IPS-20b (cell line): ENCODE results near the gene BDH1.

Experiments used
- H3K27ac ChIP-seq: one replicate; pipeline ENCODE4 v1.5.1; 2013; ENCODE audit warnings: low read length
- H3K27me3 ChIP-seq: 2 replicates; pipeline ENCODE4 v1.6.1; 2013; ENCODE audit warnings: mild to moderate bottlenecking, low read length, inconsistent platforms; ENCODE audit not compliant: insufficient read depth
- H3K36me3 ChIP-seq: 2 replicates; pipeline ENCODE4 v1.6.1; 2013; ENCODE audit warnings: low read depth, mild to moderate bottlenecking, inconsistent platforms, low read length, moderate library complexity; ENCODE audit not compliant: insufficient read depth
- H3K4me1 ChIP-seq: 2 replicates; pipeline ENCODE4 v1.6.1; 2013; ENCODE audit warnings: mild to moderate bottlenecking, control low read depth, inconsistent platforms, low read length, moderate library complexity; ENCODE audit not compliant: insufficient read depth
- H3K4me3 ChIP-seq: 2 replicates; pipeline ENCODE4 v1.5.1; 2013; ENCODE audit warnings: mild to moderate bottlenecking, low read length, inconsistent platforms
- H3K9ac ChIP-seq: 2 replicates; pipeline ENCODE4 v1.6.1; 2013; ENCODE audit warnings: low read depth, mild to moderate bottlenecking, inconsistent platforms, low read length, moderate library complexity
- H3K9me3 ChIP-seq: 2 replicates; pipeline ENCODE4 v1.6.1; 2013; ENCODE audit warnings: mild to moderate bottlenecking, low read depth, low read length, inconsistent platforms; ENCODE audit not compliant: insufficient read depth

The BDH1 gene

DNA sequence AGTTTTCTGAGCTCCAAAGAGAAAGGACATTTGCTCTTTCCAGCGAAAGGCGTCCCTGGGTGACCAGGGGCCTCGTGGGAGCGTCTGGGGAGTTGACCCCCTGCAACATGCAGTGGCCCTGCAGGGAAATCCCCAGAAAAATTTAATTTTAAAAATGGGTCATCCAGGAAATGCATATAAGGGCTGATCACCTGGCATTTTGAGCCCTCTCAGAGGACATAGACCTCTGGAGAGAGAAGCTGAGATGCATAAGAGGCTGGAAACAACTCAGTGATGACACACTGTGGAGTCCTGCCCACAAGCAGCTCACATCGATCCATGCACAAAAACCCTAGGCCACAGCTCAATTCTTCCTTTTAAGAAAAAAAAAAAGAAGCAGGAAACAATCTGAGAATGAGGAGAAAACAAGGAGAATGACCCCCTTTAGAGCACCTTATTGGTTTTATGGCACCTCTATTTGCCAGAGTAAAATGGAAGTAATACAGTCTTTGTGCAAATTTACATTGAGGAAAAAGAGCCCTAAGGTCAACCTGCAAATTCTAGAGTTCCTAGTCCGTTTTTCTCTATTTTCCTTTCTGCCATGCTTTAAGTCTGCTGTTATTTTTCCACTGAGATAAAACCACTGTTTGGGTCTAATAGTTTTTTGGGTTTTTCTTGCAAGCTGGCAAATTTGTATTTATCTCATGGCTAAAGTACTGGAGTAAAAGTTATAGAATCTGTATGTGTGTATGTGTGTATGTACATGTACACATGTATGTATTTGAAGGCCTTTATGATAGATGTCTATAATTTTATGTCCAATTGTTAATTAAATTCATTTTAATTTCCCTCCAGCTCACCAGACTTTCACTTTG lies 6.9 kb upstream of the BDH1 start:
- Histone ChIP-seq H3K4me3 (no peak overlapping the region), H3K9ac (no peak overlapping the region), H3K27ac (no peak overlapping the region), H3K36me3 (no peaks in the 10 kb centered on the region), H3K4me1 (peaks cover 5% of the 10 kb centered on the region; the same call in 1 of the 2 replicates), H3K9me3 (peaks cover 48% of the 10 kb centered on the region), H3K27me3 (peaks cover 12% of the 10 kb centered on the region)

DNA sequence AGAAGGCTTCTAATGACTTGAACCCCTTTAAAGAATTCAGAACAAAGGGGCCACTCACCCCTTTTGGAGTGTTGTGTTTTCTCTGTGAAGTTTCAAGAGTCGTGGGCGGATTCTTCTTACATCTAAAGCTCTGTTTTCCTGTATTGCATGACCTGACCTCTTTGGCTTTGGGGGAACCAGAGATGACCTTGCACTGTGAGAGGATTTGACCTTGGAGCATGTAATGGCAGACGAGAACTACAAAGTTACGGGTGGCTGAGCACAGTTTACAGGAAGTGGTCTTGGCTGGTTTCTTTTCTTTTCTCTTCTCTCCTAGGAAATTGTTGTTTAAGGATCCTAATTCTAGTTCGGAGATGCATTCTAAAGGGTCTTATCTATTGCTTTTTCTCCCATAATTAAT lies 6.2 kb upstream of the BDH1 start:
- H3K27me3 ChIP-seq, result peaks cover 19% of the 10 kb centered on the region
- no peak overlapping the region for H3K9ac ChIP-seq
- H3K4me1 ChIP-seq, result peaks cover 4% of the 10 kb centered on the region; the same call in 1 of the 2 replicates
- H3K9me3 ChIP-seq, result peaks cover 48% of the 10 kb centered on the region
- no peak overlapping the region for H3K27ac ChIP-seq
- no peaks in the 10 kb centered on the region for H3K36me3 ChIP-seq
- no peak overlapping the region for H3K4me3 ChIP-seq

DNA sequence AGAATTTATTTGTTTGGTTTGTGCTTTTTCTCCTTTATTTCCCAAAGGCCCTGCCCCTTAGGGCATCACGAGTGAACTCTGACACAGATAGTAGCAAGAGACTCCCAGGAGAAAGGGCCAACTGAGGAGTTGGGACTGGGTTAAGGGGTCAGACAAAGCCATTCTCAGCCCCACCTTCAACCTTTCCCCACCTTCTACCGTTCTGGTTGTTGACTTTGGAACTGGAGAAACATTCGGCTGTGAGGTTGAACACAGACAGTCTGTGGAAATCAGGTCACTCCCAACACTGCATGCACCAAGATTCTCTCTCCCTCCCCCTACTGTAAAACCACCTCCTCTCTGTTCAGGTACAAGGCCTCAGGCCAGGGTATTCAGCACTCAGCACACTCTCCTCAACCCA lies 3.9 kb upstream of the BDH1 start:
- Histone ChIP-seq H3K27ac (no peak overlapping the region), H3K4me1 (no peaks in the 10 kb centered on the region), H3K4me3 (no peak overlapping the region), H3K36me3 (no peaks in the 10 kb centered on the region), H3K9ac (no peak overlapping the region), H3K27me3 (peaks cover 30% of the 10 kb centered on the region), H3K9me3 (peaks cover 29% of the 10 kb centered on the region)

DNA sequence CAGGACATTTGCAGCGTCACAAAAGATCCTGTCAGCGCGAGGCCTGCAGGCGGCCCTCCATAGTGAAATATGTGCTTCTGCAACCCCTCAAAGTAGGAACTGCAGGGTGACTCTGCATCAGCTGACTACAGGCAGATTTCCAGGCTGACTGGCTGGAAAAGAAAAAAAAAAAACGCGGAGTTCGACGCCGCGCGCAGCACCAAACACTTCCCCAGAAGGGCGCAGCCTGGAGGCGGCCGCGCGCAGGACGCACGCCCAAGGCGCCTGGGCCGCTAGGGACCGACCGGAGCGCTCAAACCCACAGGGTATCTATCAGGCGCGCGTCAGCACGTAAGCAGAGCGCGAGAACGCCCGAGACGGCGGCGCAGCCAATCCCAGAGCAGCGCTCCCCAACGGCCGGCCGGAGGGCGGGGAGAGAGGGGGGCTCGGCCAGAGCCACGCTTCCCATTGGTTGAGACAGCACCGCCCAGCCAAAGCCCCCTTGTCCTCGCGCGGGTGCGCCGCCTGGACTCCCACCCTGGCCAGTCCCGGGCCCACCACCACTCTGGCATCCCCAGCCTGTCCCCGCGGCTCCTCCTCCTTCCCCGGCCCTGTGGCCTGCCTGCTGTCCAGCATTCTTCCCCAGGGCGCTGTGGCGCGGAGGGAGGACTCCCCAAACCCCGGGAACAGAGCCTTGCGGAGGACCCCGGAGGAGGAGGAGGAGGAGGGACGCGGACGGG lies 1.0 kb downstream of the BDH1 start:
- H3K9ac ChIP-seq, result peak overlapping the region; percentile 86

DNA sequence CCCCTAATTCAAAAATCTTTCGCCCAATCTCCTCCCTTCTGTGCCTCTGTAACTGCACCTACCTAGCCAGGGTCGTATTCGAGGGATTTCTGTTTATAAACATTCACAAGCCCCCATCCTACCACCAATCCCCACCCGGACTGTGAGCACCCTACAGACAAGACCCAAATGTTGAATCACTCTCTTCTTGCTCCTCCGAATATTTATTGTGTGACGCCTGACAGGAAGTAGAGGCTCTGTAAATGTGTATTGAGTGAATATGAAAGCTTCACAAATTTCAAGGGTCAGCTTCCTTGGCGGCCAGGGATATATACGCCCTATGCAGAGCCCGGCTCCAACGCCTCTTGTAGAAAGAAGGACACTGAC lies 1.6 kb downstream of the BDH1 start:
- peaks cover 18% of the 10 kb centered on the region for H3K4me1 ChIP-seq
- H3K4me3 ChIP-seq, result peak overlapping the region; percentile 62
- 0 out of 2 replicates have a peak, but pooled peaks cover 3% of the 10 kb centered on the region for H3K36me3 ChIP-seq
- peak overlapping the region; percentile 40; the same call in 1 of the 2 replicates for H3K9ac ChIP-seq
- no peak overlapping the region for H3K27ac ChIP-seq
- peaks cover 30% of the 10 kb centered on the region for H3K27me3 ChIP-seq
- H3K9me3 ChIP-seq, result no peaks in the 10 kb centered on the region

More for the DNA sequence above, 1.0 kb downstream of the BDH1 start:
- peaks cover 14% of the 10 kb centered on the region for H3K4me1 ChIP-seq
- peaks cover 30% of the 10 kb centered on the region for H3K27me3 ChIP-seq
- H3K36me3 ChIP-seq, result 0 out of 2 replicates have a peak, but pooled peaks cover 3% of the 10 kb centered on the region
- H3K9me3 ChIP-seq, result no peaks in the 10 kb centered on the region
- peak overlapping the region; percentile 83 for H3K4me3 ChIP-seq
- H3K27ac ChIP-seq, result peak overlapping the region; percentile 73

DNA sequence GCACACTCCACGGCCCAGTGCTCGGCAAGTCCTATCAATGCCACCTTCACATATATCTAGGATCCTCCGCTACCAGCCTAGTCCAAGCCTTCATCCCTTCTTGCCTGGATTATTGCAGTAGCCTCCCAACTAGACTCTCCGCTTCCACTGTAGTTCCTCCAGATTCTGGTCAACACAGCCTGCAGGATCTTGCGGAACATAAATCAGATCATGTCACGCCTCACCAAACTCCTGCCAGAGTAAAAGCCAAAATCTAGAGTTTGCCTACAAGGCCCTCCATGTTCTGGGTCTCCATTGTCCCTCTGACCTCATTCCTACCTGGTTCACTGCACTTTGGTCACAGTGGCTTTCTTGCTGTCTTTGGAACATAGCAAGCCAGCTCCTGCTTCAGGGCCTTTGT lies 3.6 kb downstream of the BDH1 start:
- no peak overlapping the region for H3K9ac ChIP-seq
- peaks cover 14% of the 10 kb centered on the region for H3K27me3 ChIP-seq
- H3K4me1 ChIP-seq, result peaks cover 22% of the 10 kb centered on the region
- H3K9me3 ChIP-seq, result no peaks in the 10 kb centered on the region
- H3K27ac ChIP-seq, result no peak overlapping the region
- 0 out of 2 replicates have a peak, but pooled peaks cover 3% of the 10 kb centered on the region for H3K36me3 ChIP-seq
- no peak overlapping the region for H3K4me3 ChIP-seq

DNA sequence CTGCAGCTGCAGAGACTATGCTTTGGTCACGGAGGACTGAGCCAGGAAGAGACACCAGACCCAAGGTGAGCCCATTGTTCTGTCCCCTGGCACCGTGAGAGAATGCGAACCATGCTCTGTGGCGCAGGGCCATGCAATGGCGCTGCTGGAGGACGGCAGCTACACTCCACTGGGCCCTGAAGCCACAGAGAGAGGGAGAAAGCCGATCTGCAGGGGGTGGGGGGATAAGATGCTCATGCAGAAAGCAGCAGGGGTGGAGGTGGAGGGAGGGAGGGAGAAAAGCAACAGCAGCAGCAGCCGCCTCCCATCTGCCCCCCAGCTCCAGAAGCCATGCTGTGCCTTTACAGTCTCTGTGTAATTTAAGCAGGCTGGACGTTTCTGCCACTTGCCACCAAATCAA lies 5.3 kb downstream of the BDH1 start:
- peak overlapping the region; percentile 1; the same call in 1 of the 2 replicates for H3K9ac ChIP-seq
- H3K27ac ChIP-seq, result no peak overlapping the region

DNA sequence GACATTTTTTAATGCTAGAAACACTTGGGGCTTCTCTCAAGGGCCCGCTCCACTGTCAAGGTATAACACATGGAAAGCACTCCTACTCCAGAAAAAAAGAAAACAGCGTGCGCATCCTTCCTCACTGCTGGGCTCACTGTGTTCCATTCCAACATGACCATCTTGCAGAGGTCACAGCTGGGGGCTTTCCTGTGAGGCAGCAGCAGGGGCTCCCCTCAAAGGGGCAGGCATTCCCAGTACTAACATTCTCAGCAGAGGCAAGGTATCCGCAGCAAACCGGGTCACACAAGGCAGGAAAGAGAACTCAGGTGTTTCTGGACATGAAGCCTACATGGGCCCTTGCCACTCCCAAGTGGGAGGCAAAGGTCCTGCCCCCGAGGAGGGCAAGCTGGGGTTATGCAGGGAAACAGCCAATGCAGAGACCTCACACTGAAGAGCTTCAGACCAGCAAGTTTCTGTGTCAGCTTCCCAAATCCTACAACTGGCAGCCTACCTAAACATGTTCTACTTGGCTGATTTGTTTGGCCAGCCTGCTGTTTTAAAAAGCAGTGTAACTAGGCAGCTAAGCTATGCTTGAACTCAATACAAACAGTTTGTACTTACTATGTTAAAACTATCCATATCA lies 6.4 kb downstream of the BDH1 start:
- Histone ChIP-seq H3K27me3 (no peaks in the 10 kb centered on the region), H3K4me1 (peaks cover 22% of the 10 kb centered on the region), H3K9ac (no peak overlapping the region), H3K9me3 (no peaks in the 10 kb centered on the region), H3K4me3 (peak overlapping the region; percentile 27; the same call in 1 of the 2 replicates), H3K36me3 (peaks cover 6% of the 10 kb centered on the region; the same call in 1 of the 2 replicates), H3K27ac (peak overlapping the region; percentile 33)

More for the DNA sequence above, 5.3 kb downstream of the BDH1 start:
- no peaks in the 10 kb centered on the region for H3K27me3 ChIP-seq
- H3K4me3 ChIP-seq, result peak overlapping the region; percentile 31; the same call in 1 of the 2 replicates
- H3K36me3 ChIP-seq, result peaks cover 3% of the 10 kb centered on the region; the same call in 1 of the 2 replicates
- no peaks in the 10 kb centered on the region for H3K9me3 ChIP-seq
- H3K4me1 ChIP-seq, result peaks cover 22% of the 10 kb centered on the region

DNA sequence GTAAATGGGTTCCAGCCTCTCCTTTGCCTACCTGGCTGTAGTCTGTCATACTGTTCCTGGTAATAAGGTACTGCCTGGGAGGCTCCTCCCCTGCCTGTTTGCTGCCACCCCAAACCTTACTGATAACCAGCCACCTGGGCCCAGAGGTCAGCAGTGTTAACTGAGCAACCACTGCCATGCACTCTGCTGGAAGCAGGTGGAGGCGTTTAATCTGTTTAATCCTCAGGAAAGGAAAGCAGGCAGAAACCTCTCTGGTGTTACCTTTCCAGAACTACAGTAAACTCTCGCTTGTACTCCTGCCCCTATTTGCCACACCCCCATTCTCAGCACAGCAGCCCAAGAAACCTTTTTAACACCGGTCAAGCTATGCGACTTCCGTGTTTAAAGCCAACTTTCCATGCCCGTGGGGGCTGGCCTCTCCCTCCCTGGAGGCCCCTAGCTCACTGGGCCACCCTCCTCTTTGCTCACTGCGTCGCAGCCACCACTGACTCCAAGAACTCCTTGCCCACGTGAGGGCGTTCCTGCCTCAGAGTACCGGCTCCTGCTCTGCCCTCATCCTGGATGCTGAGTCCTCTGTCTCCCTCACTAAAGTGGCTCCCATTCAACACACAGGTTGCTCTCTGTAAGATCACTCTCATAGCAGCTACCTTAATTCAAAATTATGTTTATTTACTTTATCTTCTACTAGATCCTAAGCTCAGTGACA lies 8.3 kb downstream of the BDH1 start:
- H3K9ac ChIP-seq, result no peak overlapping the region
- H3K4me3 ChIP-seq, result no peak overlapping the region
- peaks cover 3% of the 10 kb centered on the region; the same call in 1 of the 2 replicates for H3K36me3 ChIP-seq
- H3K27me3 ChIP-seq, result peaks cover 7% of the 10 kb centered on the region; the same call in 1 of the 2 replicates
- H3K9me3 ChIP-seq, result no peaks in the 10 kb centered on the region
- H3K27ac ChIP-seq, result no peak overlapping the region
- peaks cover 15% of the 10 kb centered on the region for H3K4me1 ChIP-seq

DNA sequence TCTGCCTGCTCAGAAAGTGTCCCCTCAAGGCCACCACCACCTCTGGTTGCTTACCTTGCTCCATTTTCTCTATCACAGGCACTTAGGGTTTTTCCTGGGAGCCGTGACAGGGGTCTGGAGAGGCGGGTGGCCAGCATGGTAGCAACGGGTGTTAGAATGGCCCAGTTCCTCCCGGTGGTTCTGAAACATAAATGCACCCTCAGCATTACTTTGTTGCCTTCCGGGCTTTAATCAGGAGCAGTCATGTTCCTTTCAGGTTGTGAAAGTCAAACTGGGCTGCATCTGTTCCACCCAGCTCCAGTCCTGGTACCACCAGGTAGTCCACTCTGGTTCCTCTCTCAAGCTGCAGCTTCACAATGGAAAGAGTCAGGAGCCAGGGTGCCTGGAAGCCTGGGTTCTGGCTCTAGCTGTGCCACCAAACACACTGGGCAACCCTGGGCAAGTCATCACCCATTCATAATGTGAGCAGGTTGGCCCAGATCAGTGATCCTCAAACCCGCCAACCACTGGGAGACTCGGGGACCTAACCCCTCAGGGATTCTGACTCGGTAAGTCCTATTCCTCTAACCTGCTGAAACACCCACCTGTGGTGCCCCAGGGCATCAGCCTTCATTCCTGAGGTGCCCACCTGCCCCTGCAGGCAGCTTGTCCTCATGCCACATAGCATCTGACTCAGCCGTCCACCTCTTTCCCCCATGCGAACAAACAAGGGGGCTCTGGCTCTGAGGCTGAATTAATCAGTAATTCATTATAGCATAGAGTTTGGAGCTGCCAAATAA lies 9.3 kb downstream of the BDH1 start:
- Histone ChIP-seq H3K27me3 (peaks cover 7% of the 10 kb centered on the region; the same call in 1 of the 2 replicates), H3K4me1 (peaks cover 22% of the 10 kb centered on the region), H3K36me3 (peaks cover 3% of the 10 kb centered on the region; the same call in 1 of the 2 replicates), H3K27ac (no peak overlapping the region), H3K9ac (no peak overlapping the region), H3K4me3 (no peak overlapping the region), H3K9me3 (no peaks in the 10 kb centered on the region)
